PC-3 (cell line): ENCODE results near the gene ALDH3B2. TPM values are rescaled to one million over a fixed set of nuclear protein-coding genes. Genes with fewer than 3 reads are reported as not detected.

Experiments used
- ATAC-seq: fragments of 200-7000 bp; cut with Tn5 transposase; 2 replicates; pipeline ENCODE4 v1.9.1; 2020; ENCODE audit warnings: mild to moderate bottlenecking, moderate library complexity
- BruUV-seq: library from RNA; stranded (reverse); fragments of 400-500 nt; replicated peaks from 2 replicates; lab custom pipeline; 2021; lab: Mats Ljungman, UMichigan
- CTCF ChIA-PET: fragments of 300-600 bp; sonication (Branson Sonifier 250); formaldehyde crosslinking; loops from one replicate; lab custom pipeline; 2022; ENCODE audit warnings: antibody characterized with exemption; lab: Charles Lee
- POLR2A ChIA-PET: fragments of 300-600 bp; sonication (Branson Sonifier 250); formaldehyde crosslinking; loops from one replicate; lab custom pipeline; 2022; ENCODE audit warnings: antibody characterized with exemption; ENCODE audit not compliant: unreplicated experiment; lab: Charles Lee
- DNase-seq: peaks from one replicate; pipeline ENCODE4 v3.0.0-alpha.2; 2015
- H2AFZ ChIP-seq: fragments of 300-600 bp; sonication (generic); 2 replicates; pipeline ENCODE4 v1.6.0; 2016; ENCODE audit warnings: antibody characterized with exemption, low read length
- H3F3A ChIP-seq: fragments of 300-600 bp; sonication (generic); one replicate; pipeline ENCODE4 v1.6.0; 2017; ENCODE audit warnings: antibody characterized with exemption, low read length, control low read depth, mild to moderate bottlenecking; ENCODE audit not compliant: unreplicated experiment
- H3K27ac ChIP-seq: fragments of 300-600 bp; sonication (generic); 2 replicates; pipeline ENCODE4 v1.5.1; 2016; ENCODE audit warnings: mild to moderate bottlenecking, low read length
- H3K27me3 ChIP-seq: fragments of 300-600 bp; sonication (generic); 2 replicates; pipeline ENCODE4 v1.6.1; 2016; ENCODE audit warnings: low read length, mixed read lengths
- H3K36me3 ChIP-seq: fragments of 300-600 bp; sonication (generic); 2 replicates; pipeline ENCODE4 v1.6.1; 2016; ENCODE audit warnings: low read depth, mixed run types, low read length, mixed read lengths
- H3K4me1 ChIP-seq: fragments of 300-600 bp; sonication (generic); 2 replicates; pipeline ENCODE4 v1.5.1; 2016; ENCODE audit warnings: low read length; ENCODE audit not compliant: insufficient read depth
- H3K4me2 ChIP-seq: fragments of 300-600 bp; sonication (generic); 2 replicates; pipeline ENCODE4 v1.6.0; 2016; ENCODE audit warnings: low read length
- H3K4me3 ChIP-seq: fragments of 300-600 bp; sonication (generic); 2 replicates; pipeline ENCODE4 v1.5.1; 2016; ENCODE audit warnings: mild to moderate bottlenecking, low read length, mixed read lengths
- H3K79me2 ChIP-seq: fragments of 300-600 bp; sonication (generic); 2 replicates; pipeline ENCODE4 v1.6.1; 2017; ENCODE audit warnings: low read length, mixed read lengths
- H3K9ac ChIP-seq: fragments of 300-600 bp; sonication (generic); 2 replicates; pipeline ENCODE4 v1.6.0; 2016; ENCODE audit warnings: mild to moderate bottlenecking, low read length
- H3K9me2 ChIP-seq: fragments of 300-600 bp; sonication (generic); replicated peaks from 2 replicates; pipeline ENCODE4 v1.6.1; 2016; ENCODE audit warnings: mixed run types, low read length, mixed read lengths
- H3K9me3 ChIP-seq: fragments of 300-600 bp; sonication (generic); 2 replicates; pipeline ENCODE4 v1.6.1; 2016; ENCODE audit warnings: low read length, mixed read lengths
- H4K20me1 ChIP-seq: fragments of 300-600 bp; sonication (generic); 2 replicates; pipeline ENCODE4 v1.6.1; 2016; ENCODE audit warnings: low read length, mixed read lengths
- CTCF ChIP-seq: fragments of 300-600 bp; sonication (generic); conservative IDR thresholded peaks from 2 replicates; pipeline ENCODE4 v1.5.1; 2017; ENCODE audit warnings: antibody characterized with exemption, low read depth, mild to moderate bottlenecking, low read length
- EZH2 ChIP-seq: fragments of 300-600 bp; sonication (generic); IDR thresholded peaks from one replicate; pipeline ENCODE4 v1.6.1; 2017; ENCODE audit warnings: antibody characterized with exemption, mild to moderate bottlenecking, low read length; ENCODE audit not compliant: unreplicated experiment
- EZH2phosphoT487 ChIP-seq: fragments of 300-600 bp; sonication (generic); IDR thresholded peaks from 2 replicates; pipeline ENCODE4 v1.6.1; 2018; ENCODE audit warnings: mild to moderate bottlenecking, antibody characterized with exemption, low read length, borderline replicate concordance
- intact Hi-C: fragments of 100-400 bp; cut with micrococcal nuclease; formaldehyde crosslinking; loops from 2 replicates; pipeline ENCODE4 v1.9.0; 2023
- total RNA-seq: library from RNA; depleted of rRNA; stranded (reverse); fragments of >200 nt; gene quantifications from 2 replicates; pipeline ENCODE4 v1.2.3, GENCODE V29; 2014

ALDH3B2 gene
- total RNA-seq, 1 experiment from 2014 or later, result not detected

- no peak overlapping the region for H3K4me2 ChIP-seq
- no peaks in the 10 kb centered on the region for H3K27me3 ChIP-seq
- no peaks in the 10 kb centered on the region for H3K9me3 ChIP-seq
- no peak overlapping the region for H3K27ac ChIP-seq
- H4K20me1 ChIP-seq, result no peaks in the 10 kb centered on the region
- no peak for ATAC-seq
- TF ChIP-seq CTCF, result no peak
- TF ChIP-seq EZH2, result no peak
- TF ChIP-seq EZH2phosphoT487, result no peak
- H3K9ac ChIP-seq, result no peak overlapping the region
- H3F3A ChIP-seq, result no peaks in the 10 kb centered on the region
- intact Hi-C loops, result no loop called here
- no peak overlapping the region for H2AFZ ChIP-seq
- H3K4me3 ChIP-seq, result no peak overlapping the region
- BruUV-seq, result no TSS peak
- ChIA-PET POLR2A (no interaction called here), CTCF (no interaction called here)
- DNase-seq, result no peak
- H3K36me3 ChIP-seq, result no peaks in the 10 kb centered on the region
- no peaks in the 10 kb centered on the region for H3K79me2 ChIP-seq
- no peaks in the 10 kb centered on the region for H3K9me2 ChIP-seq
- H3K4me1 ChIP-seq, result no peaks in the 10 kb centered on the region
Observed at GRCh38 chr11:67649634-67650510, 24.6 kb downstream of the ALDH3B2 start.

GRCh38 chr11:67648796-67649613, 25.4 kb downstream of the ALDH3B2 start:
- no peaks in the 10 kb centered on the region for H3K79me2 ChIP-seq
- H3K4me3 ChIP-seq, result no peak overlapping the region
- H3K27me3 ChIP-seq, result no peaks in the 10 kb centered on the region
- TF ChIP-seq CTCF (no peak), EZH2 (no peak), EZH2phosphoT487 (no peak)
- H3K27ac ChIP-seq, result no peak overlapping the region
- no peaks in the 10 kb centered on the region for H3K36me3 ChIP-seq
- no peaks in the 10 kb centered on the region for H3F3A ChIP-seq
- no peaks in the 10 kb centered on the region for H4K20me1 ChIP-seq
- POLR2A ChIA-PET, result interaction anchor here (0.6 kb wide), 1 partner anchor 248 kb away, joined by 5 read pairs; the partner anchor contains the start of gene PPP1CA
- CTCF ChIA-PET, result no interaction called here
- H3K4me2 ChIP-seq, result no peak overlapping the region
- DNase-seq (no peak), ATAC-seq (no peak)
- intact Hi-C loops, result no loop called here
- H2AFZ ChIP-seq, result no peak overlapping the region
- H3K4me1 ChIP-seq, result no peaks in the 10 kb centered on the region
- BruUV-seq, result no TSS peak
- no peak overlapping the region for H3K9ac ChIP-seq
- H3K9me3 ChIP-seq, result no peaks in the 10 kb centered on the region
- H3K9me2 ChIP-seq, result no peaks in the 10 kb centered on the region
